Renal cortex interstitium (tissue), 15 donors: ENCODE data around the gene OR10G3. TPM values are rescaled to one million over a fixed set of nuclear protein-coding genes. Genes with fewer than 3 reads are reported as not detected.
A peak's percentile ranks its signal among the peaks of the same experiment; 100 is the strongest.
"Not testable (repeated sequence)": the region's sequence is repeated elsewhere in the genome, so short reads cannot be mapped to it uniquely, and the experiment has no call there.

Experiments used
- DNase-seq, 11 donors: peaks; one replicate each; pipeline ENCODE4 v3.0.0-alpha.2; 2013; ENCODE audit warnings: low read depth in 9 of 11, low spot score in 4 of 11; ENCODE audit errors: extremely low read depth in 1 of 11
- long read RNA-seq, 16 experiments: transcript quantifications; one replicate each; lab custom pipeline, GENCODE V29; 2026
- polyA plus RNA-seq, 3 donors: library from polyadenylated mRNA; unstranded; fragments of 120-200 nt; gene quantifications; one replicate each; pipeline ENCODE4 v1.2.1, GENCODE V29; 2013; ENCODE audit not compliant: insufficient read length in 3 of 3

OR10G3 gene
- under 1 TPM in 2 of 3 donors, not detected in 1; 0.08 to 0.11 TPM for polyA plus RNA-seq
- long read RNA-seq, donor 1 = 0 reads
- long read RNA-seq, donor 2 = 0 reads
- long read RNA-seq, donor 3 = 0 reads
- long read RNA-seq, donor 4 = 0 reads
- long read RNA-seq, donor 5 = 0 reads
- long read RNA-seq, donor 6 = 0 reads
- long read RNA-seq, donor 7 = 0 reads
- long read RNA-seq, donor 8 = 0 reads
- long read RNA-seq, donor 9 = 0 reads
- long read RNA-seq, donor 10, partial matches to known transcripts = 0 of 1 reads
- long read RNA-seq, donor 10, other reads (novel, unspliced or antisense) = 0 of 1 reads
- long read RNA-seq, donor 11 = 0 reads
- long read RNA-seq, donor 12 = 0 reads
- long read RNA-seq, donor 13 = 0 reads
- long read RNA-seq, donor 14 = 0 reads
- long read RNA-seq, donor 15 = 0 reads
- long read RNA-seq, donor 16 = 0 reads

GRCh38 chr14:21579976-21580375 is at the start of gene OR10G3:
OR10G3 (minus strand) TSS chr14:21580076; CDS start chr14:21570744, 9,332 bp downstream.
- no peak for DNase-seq

GRCh38 chr14:21626491-21627230 is 46.8 kb upstream of the OR10G3 start:
- DNase-seq = no peak

- no peak for DNase-seq
Observed at GRCh38 chr14:21617614-21618013, 37.7 kb upstream of the OR10G3 start.

GRCh38 chr14:21614240-21614639 is 34.4 kb upstream of the OR10G3 start:
- DNase-seq = no peak

- DNase-seq = no peak
Observed at GRCh38 chr14:21612324-21612723, 32.4 kb upstream of the OR10G3 start.

GRCh38 chr14:21602181-21602580 is 22.3 kb upstream of the OR10G3 start:
- not testable (repeated sequence) for DNase-seq

- DNase-seq = no peak
Observed at GRCh38 chr14:21589317-21589716, 9.4 kb upstream of the OR10G3 start.

- no peak for DNase-seq
Observed at GRCh38 chr14:21575661-21576060, 4.2 kb downstream of the OR10G3 start.

- DNase-seq = no peak
Observed at GRCh38 chr14:21572604-21573003, 7.3 kb downstream of the OR10G3 start.

GRCh38 chr14:21558703-21559170 is 21.1 kb downstream of the OR10G3 start:
- DNase-seq = no peak

GRCh38 chr14:21557084-21557901 is 22.6 kb downstream of the OR10G3 start:
- peak; percentile 87 to 99 (median 92) for DNase-seq

- DNase-seq = no peak
Observed at GRCh38 chr14:21556378-21557083, 23.3 kb downstream of the OR10G3 start.

- no peak for DNase-seq
Observed at GRCh38 chr14:21553266-21553665, 26.6 kb downstream of the OR10G3 start.

GRCh38 chr14:21544588-21544987 is 35.3 kb downstream of the OR10G3 start:
- not testable (repeated sequence) for DNase-seq

- DNase-seq = no peak
Observed at GRCh38 chr14:21543963-21544362, 35.9 kb downstream of the OR10G3 start.

- no peak for DNase-seq
Observed at GRCh38 chr14:21543521-21543960, 36.3 kb downstream of the OR10G3 start.

- no peak for DNase-seq
Observed at GRCh38 chr14:21541413-21542074, 38.3 kb downstream of the OR10G3 start.
